ENCODE data around the gene SPTBN4.
"Not testable (repeated sequence)": the region's sequence is repeated elsewhere in the genome, so short reads cannot be mapped to it uniquely, and the experiment has no call there.

SPTBN4 gene

DNA sequence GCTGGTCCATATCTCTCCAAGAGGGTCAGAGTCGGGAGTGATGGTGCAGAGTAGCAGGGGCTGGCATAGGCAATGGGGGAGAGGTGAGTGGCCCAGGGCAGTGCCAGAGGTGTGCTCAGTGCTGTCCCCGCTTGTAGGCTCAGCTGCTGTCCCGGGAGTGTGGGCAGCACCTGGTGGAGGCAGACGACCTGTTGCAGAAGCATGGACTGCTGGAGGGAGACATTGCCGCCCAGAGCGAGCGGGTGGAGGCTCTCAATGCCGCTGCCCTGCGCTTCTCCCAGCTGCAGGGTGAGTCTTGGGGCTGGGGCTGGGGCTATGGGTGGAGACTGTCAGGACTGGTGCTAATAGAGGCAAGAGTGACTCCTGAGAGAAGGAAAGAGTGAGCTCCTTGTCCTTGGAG lies 39.3 kb downstream of the SPTBN4 start:
- no peak for DNase-seq (ENCODE audit: low read depth in 2 of 2)

DNA sequence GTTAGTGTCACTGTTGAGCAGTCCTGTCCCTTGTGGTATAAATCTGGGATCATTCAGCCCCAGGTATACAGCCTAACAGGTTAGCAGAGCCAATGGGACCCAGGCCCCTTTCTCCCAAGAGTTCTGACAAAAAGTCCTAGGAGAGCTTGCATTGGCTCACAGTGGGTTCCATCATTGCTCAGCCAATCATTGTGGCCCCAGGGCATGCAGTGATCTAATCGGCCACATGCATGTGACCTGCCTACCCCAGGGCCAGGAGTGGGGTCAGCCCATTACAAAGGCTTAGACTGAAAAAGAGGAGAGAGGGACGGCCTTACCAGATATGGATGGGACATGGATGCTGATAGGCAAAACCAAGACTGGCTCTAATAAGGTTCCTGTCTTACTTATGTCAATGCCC lies 41.1 kb downstream of the SPTBN4 start:
- DNase-seq (ENCODE audit: low read depth in 2 of 2) = no peak

DNA sequence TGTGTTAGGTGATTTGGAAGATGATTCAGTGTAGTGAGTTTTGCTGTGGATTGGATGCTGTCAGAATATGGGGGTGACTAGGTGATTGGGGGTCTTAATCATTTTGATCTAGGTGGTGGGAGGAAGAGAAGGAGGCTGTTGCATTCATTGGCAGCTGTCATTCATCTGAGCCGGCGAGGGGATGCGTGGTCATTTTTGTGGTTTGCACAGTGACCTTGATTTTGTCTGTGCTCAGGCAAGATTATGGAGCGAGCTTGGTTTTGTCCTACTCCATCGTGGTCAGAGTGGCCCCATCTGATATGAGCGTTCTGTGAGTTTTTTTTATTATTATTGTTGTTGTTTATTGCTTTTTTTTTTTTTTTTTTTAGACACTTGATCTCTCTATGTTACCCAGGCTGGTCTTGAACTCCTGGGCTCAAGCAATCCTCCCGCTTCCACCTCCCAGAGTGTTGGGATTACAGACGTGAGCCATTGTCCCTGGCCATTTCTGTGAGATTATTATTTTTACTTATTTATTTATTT lies 42.0 kb downstream of the SPTBN4 start:
- no peak for DNase-seq (ENCODE audit: low read depth in 2 of 2)

DNA sequence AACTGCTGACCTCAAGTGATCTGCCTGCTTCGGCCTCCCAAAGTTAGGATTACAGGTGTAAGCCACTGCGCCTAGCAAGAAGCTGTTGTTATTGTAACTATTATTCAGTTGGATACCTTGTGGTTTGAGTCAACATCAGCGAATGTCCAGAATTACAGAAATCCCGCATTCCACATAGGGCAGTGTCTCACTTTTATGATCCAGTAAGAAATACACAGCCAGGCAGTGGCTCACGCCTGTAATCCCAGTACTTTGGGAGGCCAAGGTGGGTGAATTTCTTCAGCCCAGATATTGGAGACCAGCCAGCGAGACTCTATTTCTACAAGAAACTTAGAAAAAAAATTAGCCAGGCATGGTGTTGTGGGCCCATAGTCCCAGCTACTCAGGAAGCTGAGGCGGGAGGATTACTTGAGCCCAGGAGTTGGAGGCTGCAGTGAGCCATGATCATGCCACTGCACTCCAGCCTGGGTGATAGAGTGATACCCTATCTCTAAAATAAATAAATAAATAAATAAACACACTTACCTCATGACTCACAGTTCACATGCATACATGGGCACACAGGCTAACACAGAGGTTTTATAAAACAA lies 43.8 kb downstream of the SPTBN4 start:
- no peak for DNase-seq (ENCODE audit: low read depth in 2 of 2)

DNA sequence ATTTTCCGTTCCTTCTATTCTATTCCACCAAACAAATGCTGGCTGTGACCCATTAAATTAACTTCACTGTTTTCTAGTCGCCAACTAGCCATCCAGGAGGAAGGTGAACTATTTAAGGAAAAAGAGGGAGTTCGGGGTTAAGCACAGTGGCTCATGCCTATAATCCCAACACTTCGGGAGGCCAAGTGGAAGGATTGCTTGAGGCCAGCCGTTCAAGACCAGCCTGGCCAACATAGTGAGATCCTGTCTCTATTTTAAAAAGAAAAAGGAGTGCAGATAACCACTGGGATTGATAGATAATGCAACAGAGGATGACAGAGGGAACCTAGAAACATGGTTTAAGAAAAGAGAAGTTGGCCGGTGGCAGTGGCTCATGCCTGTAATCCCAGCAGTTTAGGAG lies 44.7 kb downstream of the SPTBN4 start:
- DNase-seq (ENCODE audit: low read depth in 2 of 2) = no peak

DNA sequence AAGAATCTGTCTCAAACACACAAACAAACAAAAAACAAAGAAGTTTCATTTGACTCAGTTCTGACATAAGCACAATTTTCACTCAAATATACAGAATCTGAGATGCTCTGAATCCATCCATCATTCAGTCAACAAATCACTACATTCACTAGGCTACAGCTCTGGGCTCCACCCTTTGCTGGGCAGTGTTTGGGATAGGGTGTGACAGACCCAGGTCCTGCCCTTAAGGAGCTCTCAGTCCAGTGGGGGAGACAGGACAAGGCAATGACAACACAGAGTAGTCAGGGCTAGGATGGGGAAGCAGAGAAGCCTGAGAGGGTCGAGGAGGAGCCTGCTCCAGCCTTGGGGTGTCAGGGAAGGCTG lies 45.3 kb downstream of the SPTBN4 start:
- no peak for DNase-seq (ENCODE audit: low read depth in 2 of 2)

DNA sequence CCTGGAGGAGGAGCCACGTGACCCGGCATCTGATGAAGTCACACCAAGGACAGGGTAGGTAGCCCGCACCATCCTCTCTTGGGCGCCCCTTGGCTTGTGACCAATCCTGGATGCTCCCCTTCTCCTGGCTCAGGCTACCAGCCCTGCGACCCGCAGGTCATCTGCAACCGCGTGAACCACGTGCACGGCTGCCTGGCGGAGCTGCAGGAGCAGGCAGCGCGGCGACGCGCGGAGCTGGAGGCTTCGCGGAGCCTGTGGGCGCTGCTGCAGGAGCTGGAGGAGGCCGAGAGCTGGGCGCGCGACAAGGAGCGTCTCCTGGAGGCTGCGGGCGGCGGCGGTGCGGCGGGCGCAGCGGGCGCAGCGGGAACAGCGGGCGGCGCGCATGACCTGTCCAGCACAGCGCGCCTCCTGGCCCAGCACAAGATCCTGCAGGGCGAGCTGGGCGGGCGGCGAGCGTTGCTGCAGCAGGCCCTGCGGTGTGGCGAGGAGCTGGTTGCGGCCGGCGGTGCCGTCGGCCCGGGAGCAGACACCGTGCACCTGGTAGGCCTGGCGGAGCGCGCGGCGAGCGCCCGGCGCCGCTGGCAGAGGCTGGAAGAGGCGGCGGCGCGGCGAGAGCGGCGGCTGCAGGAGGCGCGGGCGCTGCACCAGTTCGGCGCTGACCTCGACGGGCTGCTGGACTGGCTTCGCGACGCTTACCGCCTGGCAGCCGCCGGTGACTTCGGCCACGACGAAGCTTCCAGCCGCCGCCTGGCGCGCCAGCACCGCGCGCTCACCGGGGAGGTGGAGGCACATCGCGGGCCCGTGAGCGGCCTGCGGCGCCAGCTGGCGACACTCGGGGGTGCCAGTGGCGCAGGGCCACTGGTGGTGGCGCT lies 45.9 kb downstream of the SPTBN4 start:
- DNase-seq (ENCODE audit: low read depth in 2 of 2) = no peak

DNA sequence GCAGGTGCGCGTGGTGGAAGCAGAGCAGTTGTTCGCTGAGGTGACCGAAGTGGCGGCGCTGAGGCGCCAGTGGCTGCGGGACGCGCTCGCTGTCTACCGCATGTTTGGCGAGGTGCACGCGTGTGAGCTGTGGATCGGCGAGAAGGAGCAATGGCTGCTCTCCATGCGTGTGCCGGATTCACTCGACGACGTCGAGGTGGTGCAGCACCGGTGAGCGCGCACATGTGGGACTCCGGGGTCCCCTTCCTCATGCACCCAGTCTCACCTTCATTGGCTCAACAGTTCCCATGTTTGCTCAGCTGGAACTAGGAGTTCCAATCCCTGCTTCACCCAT lies 46.5 kb downstream of the SPTBN4 start:
- DNase-seq (ENCODE audit: low read depth in 2 of 2) = no peak

DNA sequence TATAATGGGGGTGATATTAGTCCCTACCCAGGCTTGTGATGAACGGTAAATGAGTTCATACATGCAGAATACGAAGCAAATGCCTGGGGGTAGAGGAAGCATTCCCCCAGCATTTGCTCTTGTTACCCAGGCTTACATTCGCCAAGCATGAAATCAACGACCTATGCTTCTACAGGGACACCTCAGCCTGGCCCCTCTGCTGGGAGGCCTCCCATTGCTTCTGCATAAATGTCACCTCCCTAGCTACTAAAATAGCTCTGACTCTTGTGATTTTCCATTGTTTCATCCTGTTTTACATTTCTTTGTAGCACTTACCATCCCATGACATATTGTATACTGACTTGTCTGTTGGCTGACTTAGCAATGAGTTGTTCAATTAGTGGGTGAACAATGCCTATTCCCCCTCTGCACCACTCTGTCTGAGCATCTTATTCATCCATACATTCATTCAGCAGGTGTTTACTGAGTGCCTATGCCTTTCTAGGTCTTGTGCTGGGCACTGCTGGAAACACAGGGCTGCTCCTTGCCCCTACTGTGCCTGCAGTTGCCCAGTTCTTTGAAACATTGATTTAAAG lies 47.0 kb downstream of the SPTBN4 start:
- no peak for DNase-seq (ENCODE audit: low read depth in 2 of 2)

DNA sequence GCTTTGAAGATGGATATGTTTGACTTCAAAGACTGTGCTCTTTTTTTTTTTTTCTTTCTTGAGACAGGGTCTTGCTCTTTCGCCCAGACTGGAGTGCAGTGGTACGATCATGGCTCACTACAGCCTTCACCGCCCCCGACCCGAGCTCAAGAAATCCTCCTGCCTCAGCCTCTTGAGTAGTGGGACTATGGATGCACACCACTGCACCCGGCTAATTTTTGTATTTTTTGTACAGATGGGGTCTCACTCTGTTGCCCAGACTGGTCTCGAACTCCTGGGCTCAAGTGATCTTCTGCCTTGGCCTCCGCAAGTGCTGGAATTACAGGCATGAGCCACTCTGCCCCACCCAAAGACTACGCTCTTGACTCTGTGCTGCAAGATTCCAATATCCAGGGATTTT lies 50.4 kb downstream of the SPTBN4 start:
- no peak for DNase-seq (ENCODE audit: low read depth in 2 of 2)

DNA sequence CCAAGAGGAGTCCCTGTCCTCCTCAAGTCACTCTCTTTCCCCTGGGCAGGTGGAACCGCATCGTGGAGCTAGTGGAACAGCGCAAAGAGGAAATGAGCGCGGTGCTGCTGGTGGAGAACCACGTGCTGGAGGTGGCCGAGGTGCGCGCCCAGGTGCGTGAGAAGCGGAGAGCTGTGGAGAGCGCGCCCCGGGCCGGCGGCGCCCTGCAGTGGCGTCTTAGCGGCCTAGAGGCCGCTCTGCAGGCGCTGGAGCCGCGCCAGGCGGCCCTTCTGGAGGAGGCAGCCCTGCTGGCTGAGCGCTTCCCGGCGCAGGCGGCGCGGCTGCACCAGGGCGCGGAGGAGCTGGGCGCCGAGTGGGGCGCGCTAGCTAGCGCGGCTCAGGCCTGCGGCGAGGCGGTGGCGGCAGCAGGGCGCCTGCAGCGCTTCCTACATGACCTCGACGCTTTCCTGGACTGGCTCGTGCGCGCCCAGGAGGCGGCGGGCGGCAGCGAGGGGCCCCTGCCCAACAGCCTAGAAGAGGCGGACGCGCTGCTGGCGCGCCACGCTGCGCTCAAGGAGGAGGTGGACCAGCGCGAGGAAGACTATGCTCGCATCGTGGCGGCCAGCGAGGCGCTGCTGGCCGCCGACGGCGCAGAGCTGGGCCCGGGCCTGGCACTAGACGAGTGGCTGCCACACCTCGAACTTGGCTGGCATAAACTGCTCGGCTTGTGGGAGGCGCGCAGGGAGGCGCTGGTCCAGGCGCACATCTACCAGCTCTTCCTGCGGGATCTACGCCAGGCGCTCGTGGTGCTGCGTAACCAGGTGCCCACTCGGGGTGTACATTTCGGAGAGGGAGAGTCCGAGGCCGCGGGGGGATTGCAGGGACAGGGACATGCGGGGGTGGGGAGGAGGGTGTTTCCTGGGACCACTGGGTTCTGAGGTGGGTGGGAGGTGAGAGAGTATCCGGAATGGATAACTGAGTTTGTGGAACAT lies 52.8 kb downstream of the SPTBN4 start:
- DNase-seq (ENCODE audit: low read depth in 2 of 2) = no peak

DNA sequence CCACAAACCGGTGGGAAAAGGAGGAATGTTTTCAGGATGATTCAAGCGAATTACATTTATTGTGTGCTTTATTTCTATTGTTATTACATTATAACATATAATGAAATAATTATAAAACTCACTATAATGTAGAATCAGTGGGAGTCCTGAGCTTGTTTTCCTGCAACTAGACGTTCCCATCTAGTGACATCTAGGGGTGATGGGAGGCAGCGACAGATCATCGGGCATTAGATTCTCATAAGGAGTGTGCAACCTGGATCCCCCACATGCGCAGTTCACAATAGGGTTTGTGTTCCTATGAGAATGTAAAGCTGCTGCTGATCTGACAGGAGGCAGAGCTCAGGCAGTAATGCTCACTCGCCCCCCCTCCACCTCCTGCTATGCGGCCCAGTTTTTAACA lies 54.5 kb downstream of the SPTBN4 start:
- DNase-seq (ENCODE audit: low read depth in 2 of 2) = no peak

DNA sequence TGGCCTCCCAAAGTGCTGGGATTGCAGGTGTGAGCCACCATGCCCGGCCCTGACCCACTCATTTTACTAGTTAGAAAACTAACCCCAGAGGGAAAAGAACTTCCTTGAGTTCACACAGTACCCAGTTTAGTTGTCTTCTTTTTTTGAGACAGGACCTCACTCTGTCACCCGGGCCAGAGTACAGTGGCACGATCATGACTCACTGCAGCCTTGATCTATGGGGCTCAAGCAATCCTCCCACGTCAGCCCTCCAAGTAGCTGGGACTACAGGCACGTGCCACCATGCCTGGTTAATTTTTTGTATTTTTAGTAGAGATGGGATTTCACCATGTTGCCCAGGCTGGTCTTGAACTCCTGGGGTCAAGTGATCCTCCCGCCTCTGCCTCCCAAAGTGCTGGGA lies 55.1 kb downstream of the SPTBN4 start:
- not testable (repeated sequence) for DNase-seq (ENCODE audit: low read depth in 2 of 2)

DNA sequence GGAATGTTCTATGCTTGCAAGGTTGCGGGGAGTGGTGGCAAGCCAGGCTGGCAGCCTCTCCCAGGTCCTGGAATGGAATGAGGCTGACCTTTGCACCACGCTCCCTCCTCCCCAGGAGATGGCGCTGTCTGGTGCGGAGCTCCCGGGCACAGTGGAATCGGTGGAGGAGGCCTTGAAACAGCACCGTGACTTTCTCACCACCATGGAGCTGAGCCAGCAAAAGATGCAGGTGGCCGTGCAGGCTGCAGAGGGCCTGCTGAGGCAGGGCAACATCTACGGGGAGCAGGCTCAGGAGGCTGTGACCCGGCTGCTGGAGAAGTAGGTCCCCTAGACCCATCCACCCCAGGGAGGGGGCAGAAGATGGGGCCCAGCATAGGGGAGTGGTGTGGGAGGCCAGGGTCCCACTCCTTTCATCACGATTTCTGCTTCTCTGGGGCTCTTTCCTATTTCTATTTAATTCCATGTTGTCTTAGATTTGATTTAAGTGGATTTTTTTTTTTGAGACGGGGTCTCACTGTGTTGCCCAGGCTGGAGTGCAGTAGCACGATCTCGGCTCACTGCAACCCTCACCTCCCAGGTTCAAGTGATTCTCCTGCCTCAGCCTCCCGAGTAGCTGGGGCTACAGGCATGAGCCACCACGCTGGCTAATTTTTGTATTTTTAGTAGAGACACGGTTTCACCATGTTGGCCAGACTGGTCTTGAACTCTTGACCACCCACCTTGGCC lies 56.7 kb downstream of the SPTBN4 start:
- peak in 1 of 2 donors; percentile 21 for DNase-seq (ENCODE audit: low read depth in 2 of 2)

DNA sequence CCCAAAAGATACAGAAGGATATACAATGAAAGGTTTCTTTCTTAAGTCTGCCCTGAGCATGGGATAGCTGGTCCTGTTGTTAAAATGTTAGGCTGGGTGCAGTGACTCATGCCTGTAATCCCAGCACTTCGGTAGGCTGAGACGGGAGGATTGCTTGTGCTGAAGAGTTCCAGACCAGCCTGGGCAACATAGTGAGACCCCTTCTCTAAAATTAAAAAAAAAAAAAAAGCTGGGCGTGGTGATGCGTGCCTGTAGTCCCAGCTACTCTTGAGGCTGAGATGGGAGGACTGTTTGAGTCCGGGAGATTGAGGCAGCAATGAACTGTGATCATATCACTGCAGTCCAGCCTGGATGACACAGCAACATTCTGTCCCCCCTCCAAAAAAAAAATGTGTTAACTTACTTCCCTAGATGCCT lies 57.3 kb downstream of the SPTBN4 start:
- DNase-seq (ENCODE audit: low read depth in 2 of 2) = no peak

DNA sequence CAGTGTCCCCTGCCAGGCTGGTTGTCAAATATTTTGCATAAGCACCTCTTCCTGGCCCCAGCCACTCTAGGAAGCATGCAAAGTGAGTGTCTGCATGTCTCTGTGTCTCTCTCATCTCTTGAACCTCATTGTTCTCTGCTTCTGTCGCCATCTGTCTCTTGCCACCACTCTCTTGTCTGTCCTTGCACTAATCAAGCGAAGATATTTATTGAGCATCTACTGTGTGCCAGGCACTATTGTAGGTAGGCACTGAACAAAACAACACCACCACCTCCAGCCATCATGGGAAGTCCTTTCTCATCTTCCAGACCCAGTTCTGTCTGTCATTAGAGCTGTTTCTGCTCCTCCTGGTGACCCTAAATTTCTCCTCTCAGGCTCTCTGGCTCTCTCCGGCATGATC lies 57.9 kb downstream of the SPTBN4 start:
- no peak for DNase-seq (ENCODE audit: low read depth in 2 of 2)

DNA sequence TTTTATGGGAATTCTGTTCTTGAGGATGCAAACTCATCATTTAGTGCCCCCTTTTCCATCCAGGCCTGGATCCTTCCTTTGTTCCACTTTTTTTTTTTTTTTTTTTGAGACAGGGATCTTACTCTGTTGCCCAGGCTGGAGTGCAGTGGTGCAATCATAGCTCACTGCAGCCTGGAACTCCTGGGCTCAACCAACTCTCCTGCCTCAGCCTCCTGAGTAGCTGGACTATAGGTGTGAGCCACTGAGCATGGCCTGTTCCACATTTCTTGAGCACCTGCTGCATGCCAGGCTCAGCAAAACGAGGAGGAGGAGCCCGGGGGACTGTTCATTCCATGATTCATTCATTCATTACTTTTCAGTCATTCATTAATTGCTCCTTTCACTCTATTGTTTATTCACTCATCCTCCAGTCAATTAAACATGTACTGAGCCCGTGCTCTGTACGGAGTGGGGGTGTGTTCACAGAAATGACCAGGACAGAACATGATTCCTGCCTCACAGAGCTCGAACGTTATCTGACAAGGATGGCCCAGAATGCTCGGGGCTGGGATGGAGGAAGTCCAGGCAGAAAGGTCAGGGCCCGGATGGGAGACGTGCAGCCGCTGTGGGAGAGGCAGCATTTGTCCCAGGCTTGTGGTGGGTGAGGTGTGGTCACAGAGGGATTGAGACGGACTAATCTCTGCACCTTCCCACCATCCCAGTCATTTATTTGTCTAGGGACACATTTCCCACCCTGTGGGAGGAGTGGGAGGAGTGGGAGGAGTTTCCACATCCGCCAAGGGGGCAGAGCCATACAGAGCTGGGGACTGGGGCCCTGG lies 58.6 kb downstream of the SPTBN4 start:
- no peak for DNase-seq (ENCODE audit: low read depth in 2 of 2)

DNA sequence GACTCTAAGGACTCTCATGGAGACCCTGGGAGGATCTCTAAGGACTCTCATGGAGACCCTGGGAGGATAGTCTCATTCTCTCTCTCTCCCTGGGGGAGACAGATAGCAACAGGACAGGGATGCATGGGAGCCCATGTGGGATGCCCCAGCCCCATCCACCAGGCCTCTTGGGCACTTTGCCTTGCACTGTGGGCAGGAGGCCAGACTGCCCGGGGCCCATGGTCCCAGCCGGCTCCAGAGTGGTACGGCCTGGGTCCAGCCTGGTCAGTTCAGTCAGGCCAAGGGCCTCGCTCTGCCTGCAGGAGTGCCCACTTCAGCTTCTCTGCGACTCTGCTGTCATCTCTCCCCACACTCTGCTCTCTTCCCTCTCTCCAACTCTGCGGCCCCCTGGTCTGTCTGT lies 61.3 kb downstream of the SPTBN4 start:
- no peak for DNase-seq (ENCODE audit: low read depth in 2 of 2)

DNA sequence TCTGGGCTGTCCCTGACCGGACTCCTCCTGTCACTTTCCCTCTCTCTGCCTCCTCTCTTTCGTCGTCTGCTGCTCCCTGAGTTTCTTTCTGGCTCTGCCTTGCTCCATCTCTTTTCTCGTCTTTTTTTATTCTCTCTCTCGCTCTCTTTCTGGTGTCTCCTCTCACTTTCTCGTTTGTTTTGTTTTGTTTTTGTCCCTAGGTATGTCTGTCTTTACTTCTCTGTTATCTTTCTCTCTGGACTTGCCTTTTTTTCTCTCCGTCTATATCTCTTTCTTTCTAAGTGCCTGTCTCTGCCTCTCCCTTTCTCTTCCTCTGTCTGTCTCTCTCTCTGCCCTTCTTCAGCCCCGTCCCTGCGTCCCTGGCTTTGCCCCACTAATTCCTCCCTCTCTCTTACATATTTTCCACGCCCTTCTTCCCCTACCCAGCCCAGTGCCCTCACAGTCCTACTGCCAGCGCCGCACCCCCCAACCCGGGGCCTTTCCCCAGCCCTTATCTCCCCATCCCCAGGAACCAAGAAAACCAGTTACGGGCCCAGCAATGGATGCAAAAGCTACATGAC lies 61.8 kb downstream of the SPTBN4 start:
- DNase-seq (ENCODE audit: low read depth in 2 of 2) = no peak
